ENCODE results near the gene PLEKHM3. TPM values are rescaled to one million over a fixed set of nuclear protein-coding genes. Genes with fewer than 3 reads are reported as not detected.
"Not testable (repeated sequence)": the region's sequence is repeated elsewhere in the genome, so short reads cannot be mapped to it uniquely, and the experiment has no call there.

PLEKHM3 gene
- total and polyA plus RNA-seq, 2 experiments from 2014 or later, result 4.9 to 6.6 TPM

- Histone ChIP-seq H3K9me2 (ENCODE audit: insufficient read depth) (no peaks in the 10 kb centered on the region), H3K9ac (no peak overlapping the region), H3K27me3 (replicated peaks; ENCODE audit: insufficient read depth) (no peaks in the 10 kb centered on the region), H3F3A (ENCODE audit: insufficient read depth) (no peaks in the 10 kb centered on the region), H4K20me1 (ENCODE audit: insufficient read depth) (no peaks in the 10 kb centered on the region), H3K4me2 (ENCODE audit: unreplicated experiment) (no peak overlapping the region), H3K27ac (no peak overlapping the region), H3K9me3 (ENCODE audit: low read depth) (no peaks in the 10 kb centered on the region), H3K4me3 (no peak overlapping the region), H2AFZ (no peak overlapping the region), H3K4me1 (ENCODE audit: insufficient read depth) (no peaks in the 10 kb centered on the region), H3K36me3 (ENCODE audit: low read depth) (no peaks in the 10 kb centered on the region), H3K79me2 (ENCODE audit: insufficient read depth) (no peaks in the 10 kb centered on the region)
- 85 to 90% methylated on average over 6 of the region's 6 CpGs for WGBS, 2 experiments (ENCODE audit: low coverage in 1 of 2, low lambda C conversion rate in 2 of 2, missing lambda C conversion rate in 2 of 2)
- no peak for TF ChIP-seq EZH2 (IDR thresholded peaks at IDR 0.05; ENCODE audit: insufficient read depth, poor library complexity, severe bottlenecking)
- in situ Hi-C loops (cut with MboI), result no loop called here
- no peak for DNase-seq
These were observed 72.6 kb downstream of the PLEKHM3 start for GRCh38 chr2:207952564-207953345.

GRCh38 chr2:207951734-207952470 is 73.4 kb downstream of the PLEKHM3 start:
- Histone ChIP-seq H2AFZ (no peak overlapping the region), H3K79me2 (ENCODE audit: insufficient read depth) (no peaks in the 10 kb centered on the region), H3K9me3 (ENCODE audit: low read depth) (no peaks in the 10 kb centered on the region), H3K27me3 (replicated peaks; ENCODE audit: insufficient read depth) (no peaks in the 10 kb centered on the region), H3K27ac (no peak overlapping the region), H3K9ac (no peak overlapping the region), H3F3A (ENCODE audit: insufficient read depth) (no peaks in the 10 kb centered on the region), H3K4me1 (ENCODE audit: insufficient read depth) (no peaks in the 10 kb centered on the region), H3K36me3 (ENCODE audit: low read depth) (no peaks in the 10 kb centered on the region), H3K4me3 (no peak overlapping the region), H4K20me1 (ENCODE audit: insufficient read depth) (no peaks in the 10 kb centered on the region), H3K4me2 (ENCODE audit: unreplicated experiment) (no peak overlapping the region), H3K9me2 (ENCODE audit: insufficient read depth) (no peaks in the 10 kb centered on the region)
- TF ChIP-seq EZH2phosphoT487 (IDR thresholded peaks at IDR 0.05; ENCODE audit: insufficient read depth, low read depth) (no peak), EZH2 (IDR thresholded peaks at IDR 0.05; ENCODE audit: insufficient read depth, poor library complexity, severe bottlenecking) (no peak)
- no peak for DNase-seq
- 83 to 88% methylated on average over 5 of the region's 5 CpGs for WGBS, 2 experiments (ENCODE audit: low coverage in 1 of 2, low lambda C conversion rate in 2 of 2, missing lambda C conversion rate in 2 of 2)
- in situ Hi-C loops (cut with MboI), result no loop called here

- Histone ChIP-seq H3K9ac (no peak overlapping the region), H3K4me3 (no peak overlapping the region), H3K27ac (no peak overlapping the region), H3K79me2 (ENCODE audit: insufficient read depth) (no peaks in the 10 kb centered on the region), H2AFZ (no peak overlapping the region), H3K36me3 (ENCODE audit: low read depth) (no peaks in the 10 kb centered on the region), H4K20me1 (ENCODE audit: insufficient read depth) (no peaks in the 10 kb centered on the region), H3F3A (ENCODE audit: insufficient read depth) (no peaks in the 10 kb centered on the region), H3K9me2 (ENCODE audit: insufficient read depth) (no peaks in the 10 kb centered on the region), H3K9me3 (ENCODE audit: low read depth) (no peaks in the 10 kb centered on the region), H3K27me3 (replicated peaks; ENCODE audit: insufficient read depth) (no peaks in the 10 kb centered on the region), H3K4me2 (ENCODE audit: unreplicated experiment) (no peak overlapping the region), H3K4me1 (ENCODE audit: insufficient read depth) (no peaks in the 10 kb centered on the region)
- TF ChIP-seq EZH2phosphoT487 (IDR thresholded peaks at IDR 0.05; ENCODE audit: insufficient read depth, low read depth), result no peak
- no peak for TF ChIP-seq EZH2 (IDR thresholded peaks at IDR 0.05; ENCODE audit: insufficient read depth, poor library complexity, severe bottlenecking)
- WGBS, 2 experiments (ENCODE audit: low coverage in 1 of 2, low lambda C conversion rate in 2 of 2, missing lambda C conversion rate in 2 of 2), result 63 to 65% methylated on average over 2 of the region's 2 CpGs
- in situ Hi-C loops (cut with MboI), result no loop called here
- no peak for DNase-seq
These were observed 74.6 kb downstream of the PLEKHM3 start for GRCh38 chr2:207950761-207951114.

GRCh38 chr2:207950063-207950760 is 75.1 kb downstream of the PLEKHM3 start:
- H3K9me2 ChIP-seq (ENCODE audit: insufficient read depth), result no peaks in the 10 kb centered on the region
- WGBS, 2 experiments (ENCODE audit: low coverage in 1 of 2, low lambda C conversion rate in 2 of 2, missing lambda C conversion rate in 2 of 2), result 61 to 64% methylated on average over 8 of the region's 8 CpGs
- DNase-seq, result no peak

GRCh38 chr2:207949245-207949644 is 76.1 kb downstream of the PLEKHM3 start:
- H3F3A ChIP-seq (ENCODE audit: insufficient read depth); H3K27me3 ChIP-seq (replicated peaks; ENCODE audit: insufficient read depth); H3K9me3 ChIP-seq (ENCODE audit: low read depth); H3K9ac ChIP-seq; H3K79me2 ChIP-seq (ENCODE audit: insufficient read depth); H3K36me3 ChIP-seq (ENCODE audit: low read depth); H3K4me3 ChIP-seq; in situ Hi-C loops (cut with MboI); H3K9me2 ChIP-seq (ENCODE audit: insufficient read depth); H3K4me2 ChIP-seq (ENCODE audit: unreplicated experiment); H3K4me1 ChIP-seq (ENCODE audit: insufficient read depth); H4K20me1 ChIP-seq (ENCODE audit: insufficient read depth); H2AFZ ChIP-seq; H3K27ac ChIP-seq; DNase-seq: not testable (repeated sequence)
- 91 to 100% methylated on average over 1 of the region's 1 CpG for WGBS, 2 experiments (ENCODE audit: low coverage in 1 of 2, low lambda C conversion rate in 2 of 2, missing lambda C conversion rate in 2 of 2)

More at GRCh38 chr2:207950063-207950760, 75.1 kb downstream of the PLEKHM3 start:
- Histone ChIP-seq H3K9me3 (ENCODE audit: low read depth) (no peaks in the 10 kb centered on the region), H3K27me3 (replicated peaks; ENCODE audit: insufficient read depth) (no peaks in the 10 kb centered on the region), H3K4me2 (ENCODE audit: unreplicated experiment) (no peak overlapping the region), H2AFZ (no peak overlapping the region), H3K9ac (no peak overlapping the region), H3K79me2 (ENCODE audit: insufficient read depth) (no peaks in the 10 kb centered on the region), H3K4me3 (no peak overlapping the region), H3K4me1 (ENCODE audit: insufficient read depth) (no peaks in the 10 kb centered on the region), H3F3A (ENCODE audit: insufficient read depth) (no peaks in the 10 kb centered on the region), H3K36me3 (ENCODE audit: low read depth) (no peaks in the 10 kb centered on the region), H4K20me1 (ENCODE audit: insufficient read depth) (no peaks in the 10 kb centered on the region), H3K27ac (no peak overlapping the region)
- TF ChIP-seq EZH2phosphoT487 (IDR thresholded peaks at IDR 0.05; ENCODE audit: insufficient read depth, low read depth) (no peak), EZH2 (IDR thresholded peaks at IDR 0.05; ENCODE audit: insufficient read depth, poor library complexity, severe bottlenecking) (no peak)
- in situ Hi-C loops (cut with MboI), result no loop called here
